GM13976 (cell line): ENCODE measurements around the gene ZNF680.

Experiments used
- DNase-seq: peaks from one replicate; pipeline ENCODE4 v3.0.0; 2012; ENCODE audit warnings: low spot score
- CTCF ChIP-seq: IDR thresholded peaks from 2 replicates; pipeline ENCODE4 v1.5.1; 2012; ENCODE audit warnings: borderline replicate concordance, mild to moderate bottlenecking; ENCODE audit not compliant: insufficient read depth; ENCODE audit errors: extremely low read depth, missing control alignments, control extremely low read depth
- in situ Hi-C: fragments of 300-500 bp; cut with MboI; formaldehyde crosslinking; loops from one replicate; pipeline ENCODE4 v1.12.0; 2022; ENCODE audit warnings: low sequenced_read_pairs, mixed read lengths, inconsistent platforms; ENCODE audit not compliant: unreplicated experiment

The ZNF680 gene

GRCh38 chr7:64602518-64602917, 39.6 kb upstream of the ZNF680 start:
- no peak for TF ChIP-seq CTCF
- in situ Hi-C loops: no loop called here
- DNase-seq: no peak

- DNase-seq: no peak
- TF ChIP-seq CTCF: no peak
- in situ Hi-C loops: no loop called here
Observed at GRCh38 chr7:64602086-64602485, 39.2 kb upstream of the ZNF680 start.

- no peak for TF ChIP-seq CTCF
- in situ Hi-C loops: no loop called here
- DNase-seq: no peak
Observed at GRCh38 chr7:64599359-64599758, 36.5 kb upstream of the ZNF680 start.

GRCh38 chr7:64590971-64591370, 28.1 kb upstream of the ZNF680 start:
- in situ Hi-C loops: no loop called here
- no peak for DNase-seq
- no peak for TF ChIP-seq CTCF

GRCh38 chr7:64581926-64582894, 19.3 kb upstream of the ZNF680 start:
- TF ChIP-seq CTCF: no peak
- no peak for DNase-seq
- in situ Hi-C loops: no loop called here

GRCh38 chr7:64581391-64581790, 18.5 kb upstream of the ZNF680 start:
- DNase-seq: no peak
- in situ Hi-C loops: no loop called here
- no peak for TF ChIP-seq CTCF
